Measurements from ENCODE around the gene SHPK.

GRCh38 chr17:3594051-3594800 is 41.8 kb downstream of the SHPK start:
- TF ChIP-seq CTCF (IDR thresholded peaks at IDR 0.05) (no peak), POLR2A (IDR thresholded peaks at IDR 0.05) (no peak)
